Measurements from ENCODE around the gene MSANTD7. TPM values are rescaled to one million over a fixed set of nuclear protein-coding genes. Genes with fewer than 3 reads are reported as not detected.

MSANTD7 gene
- total and polyA plus RNA-seq, 10 of the 15 experiments (the other 5 are each of a cell fraction or from before 2014, with no cell fraction given) = 3.5 to 22.8 (median 18.5) TPM

DNA sequence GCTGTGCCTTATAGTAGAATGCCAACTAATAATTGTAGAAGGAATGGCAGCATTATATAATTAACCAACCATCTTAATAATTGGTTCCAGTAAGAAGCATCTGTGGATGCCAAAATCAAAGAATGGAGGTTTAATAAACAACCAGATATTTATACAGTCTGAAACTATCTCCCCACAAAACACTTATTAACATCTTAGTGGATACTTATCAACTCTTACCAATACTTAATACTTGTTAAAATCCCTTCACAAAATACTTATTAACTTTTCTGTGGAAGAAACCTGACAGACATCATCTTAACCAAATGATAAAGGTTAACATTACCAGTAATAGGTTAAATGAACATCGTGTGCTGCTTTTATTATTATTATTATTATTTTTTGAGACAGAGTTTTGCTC lies 34.3 kb upstream of the MSANTD7 start:
- Histone ChIP-seq H3K27ac (ENCODE audit: control insufficient read depth, insufficient read depth) (no peak overlapping the region), H3K4me3 (no peak overlapping the region), H3K4me1 (ENCODE audit: control insufficient read depth, insufficient read depth, low read length) (0 out of 2 replicates have a peak, but pooled peaks cover 5% of the 10 kb centered on the region), H3K9me3 (replicated peaks; ENCODE audit: control insufficient read depth, insufficient read depth, low read length) (no peaks in the 10 kb centered on the region), H3K9ac (ENCODE audit: control insufficient read depth, insufficient read depth, low read length) (no peak overlapping the region), H3K4me2 (ENCODE audit: control insufficient read depth, insufficient read depth) (no peak overlapping the region), H3K79me2 (ENCODE audit: control insufficient read depth, insufficient read depth, low read length) (no peaks in the 10 kb centered on the region), H4K20me1 (ENCODE audit: control insufficient read depth, insufficient read depth) (no peaks in the 10 kb centered on the region), H3K27me3 (replicated peaks in 1 of 2; ENCODE audit: control insufficient read depth in 2 of 2, insufficient read depth in 2 of 2, low read length in 1 of 2) (no peaks in the 10 kb centered on the region), H3K36me3 (ENCODE audit: control insufficient read depth in 2 of 2, insufficient read depth in 2 of 2, low read length in 1 of 2) (no peaks in the 10 kb centered on the region), H2AFZ (ENCODE audit: control insufficient read depth, low read depth, low read length) (no peak overlapping the region)
- no TSS peak for BruUV-seq (replicated peaks)
- TF ChIP-seq EZH2 (IDR thresholded peaks at IDR 0.05; ENCODE audit: borderline replicate concordance, control insufficient read depth, low read depth, low read length) (no peak), SREBF1 (IDR thresholded peaks at IDR 0.05; ENCODE audit: low read length) (no peak), TCF12 (IDR thresholded peaks at IDR 0.05; ENCODE audit: low read depth, low read length) (no peak), IRF4 (IDR thresholded peaks at IDR 0.05; ENCODE audit: low read depth, low read length) (no peak), NFYB (IDR thresholded peaks at IDR 0.05; ENCODE audit: insufficient read depth, low read depth, low read length) (no peak), ASH2L (IDR thresholded peaks at IDR 0.05; ENCODE audit: borderline replicate concordance, low read depth) (no peak), NRF1 (conservative IDR thresholded peaks at IDR 0.05; ENCODE audit: low read depth, low read length) (no peak), NFXL1 (IDR thresholded peaks at IDR 0.05; ENCODE audit: borderline replicate concordance) (no peak), IKZF1 (conservative IDR thresholded peaks at IDR 0.05) (no peak), SMC3 (IDR thresholded peaks at IDR 0.05; ENCODE audit: borderline replicate concordance, low read length) (no peak), GABPA (IDR thresholded peaks at IDR 0.05; ENCODE audit: low read depth) (no peak), MXI1 (IDR thresholded peaks at IDR 0.05; ENCODE audit: low read depth, low read length) (no peak), TAF1 (IDR thresholded peaks at IDR 0.05; ENCODE audit: borderline replicate concordance, low read depth, low read length) (no peak), MTA2 (IDR thresholded peaks at IDR 0.05; ENCODE audit: low read depth) (no peak), NBN (IDR thresholded peaks at IDR 0.05) (no peak), SIN3A (IDR thresholded peaks at IDR 0.05; ENCODE audit: low read depth, low read length) (no peak), MEF2B (IDR thresholded peaks at IDR 0.05; ENCODE audit: partially characterized antibody, poor library complexity, severe bottlenecking) (no peak), CREB1 (IDR thresholded peaks at IDR 0.05; ENCODE audit: low read depth) (no peak)
- TF ChIP-seq, protein P1, sequence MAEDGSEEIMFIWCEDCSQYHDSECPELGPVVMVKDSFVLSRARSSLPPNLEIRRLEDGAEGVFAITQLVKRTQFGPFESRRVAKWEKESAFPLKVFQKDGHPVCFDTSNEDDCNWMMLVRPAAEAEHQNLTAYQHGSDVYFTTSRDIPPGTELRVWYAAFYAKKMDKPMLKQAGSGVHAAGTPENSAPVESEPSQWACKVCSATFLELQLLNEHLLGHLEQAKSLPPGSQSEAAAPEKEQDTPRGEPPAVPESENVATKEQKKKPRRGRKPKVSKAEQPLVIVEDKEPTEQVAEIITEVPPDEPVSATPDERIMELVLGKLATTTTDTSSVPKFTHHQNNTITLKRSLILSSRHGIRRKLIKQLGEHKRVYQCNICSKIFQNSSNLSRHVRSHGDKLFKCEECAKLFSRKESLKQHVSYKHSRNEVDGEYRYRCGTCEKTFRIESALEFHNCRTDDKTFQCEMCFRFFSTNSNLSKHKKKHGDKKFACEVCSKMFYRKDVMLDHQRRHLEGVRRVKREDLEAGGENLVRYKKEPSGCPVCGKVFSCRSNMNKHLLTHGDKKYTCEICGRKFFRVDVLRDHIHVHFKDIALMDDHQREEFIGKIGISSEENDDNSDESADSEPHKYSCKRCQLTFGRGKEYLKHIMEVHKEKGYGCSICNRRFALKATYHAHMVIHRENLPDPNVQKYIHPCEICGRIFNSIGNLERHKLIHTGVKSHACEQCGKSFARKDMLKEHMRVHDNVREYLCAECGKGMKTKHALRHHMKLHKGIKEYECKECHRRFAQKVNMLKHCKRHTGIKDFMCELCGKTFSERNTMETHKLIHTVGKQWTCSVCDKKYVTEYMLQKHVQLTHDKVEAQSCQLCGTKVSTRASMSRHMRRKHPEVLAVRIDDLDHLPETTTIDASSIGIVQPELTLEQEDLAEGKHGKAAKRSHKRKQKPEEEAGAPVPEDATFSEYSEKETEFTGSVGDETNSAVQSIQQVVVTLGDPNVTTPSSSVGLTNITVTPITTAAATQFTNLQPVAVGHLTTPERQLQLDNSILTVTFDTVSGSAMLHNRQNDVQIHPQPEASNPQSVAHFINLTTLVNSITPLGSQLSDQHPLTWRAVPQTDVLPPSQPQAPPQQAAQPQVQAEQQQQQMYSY (CRISPR knock-in tag; IDR thresholded peaks at IDR 0.05) = no peak
- CTCF ChIA-PET = no interaction called here
- WGBS (ENCODE audit: insufficient coverage, insufficient replicate concordance, low lambda C conversion rate, missing lambda C conversion rate) = 10% methylated on average over 1 of the region's 1 CpG
- ATAC-seq (no peak), FAIRE-seq (no peak), DNase-seq (ENCODE audit: low read depth, low spot score) (no peak)
- POLR2A ChIA-PET = no interaction called here
- intact Hi-C loops (cut with micrococcal nuclease; ENCODE audit: unreplicated experiment) (no loop called here), in situ Hi-C loops (cut with MboI) (no loop called here)
- RAD21 ChIA-PET (ENCODE audit: unreplicated experiment) = no interaction called here
- SMC1A ChIA-PET (ENCODE audit: uncharacterized antibody, unreplicated experiment) = no interaction called here

All from GM12878 (cell line).